GM19099 (cell line): ENCODE data around the gene JCHAIN.

Experiments used
- POLR2A ChIP-seq: IDR thresholded peaks from 3 replicates; pipeline ENCODE4 v1.6.1; 2011; ENCODE audit warnings: low read depth; ENCODE audit not compliant: insufficient read length; ENCODE audit errors: extremely low read depth

Gene JCHAIN

GRCh38 chr4:70667740-70668535 is 1.6 kb upstream of the JCHAIN start:
- TF ChIP-seq POLR2A, result no peak

GRCh38 chr4:70660106-70660505 is 6.2 kb downstream of the JCHAIN start:
- TF ChIP-seq POLR2A, result no peak

GRCh38 chr4:70658418-70658817 is 7.9 kb downstream of the JCHAIN start:
- no peak for TF ChIP-seq POLR2A

GRCh38 chr4:70657326-70657725 is 9.0 kb downstream of the JCHAIN start:
- no peak for TF ChIP-seq POLR2A

GRCh38 chr4:70654605-70655011 is 11.7 kb downstream of the JCHAIN start:
- no peak for TF ChIP-seq POLR2A

- no peak for TF ChIP-seq POLR2A
These were observed 14.3 kb downstream of the JCHAIN start for GRCh38 chr4:70651864-70652506.

GRCh38 chr4:70640192-70640591 is 26.1 kb downstream of the JCHAIN start:
- no peak for TF ChIP-seq POLR2A

GRCh38 chr4:70637239-70637913 is 28.9 kb downstream of the JCHAIN start:
- no peak for TF ChIP-seq POLR2A

- TF ChIP-seq POLR2A, result no peak
These were observed 31.8 kb downstream of the JCHAIN start for GRCh38 chr4:70634482-70634881.

GRCh38 chr4:70632028-70632427 is 34.3 kb downstream of the JCHAIN start:
- no peak for TF ChIP-seq POLR2A

- no peak for TF ChIP-seq POLR2A
These were observed 36.1 kb downstream of the JCHAIN start for GRCh38 chr4:70630162-70630561.

- TF ChIP-seq POLR2A, result no peak
These were observed 36.7 kb downstream of the JCHAIN start for GRCh38 chr4:70629469-70630090.

- TF ChIP-seq POLR2A, result no peak
These were observed 37.9 kb downstream of the JCHAIN start, which contains the start of gene ENAM for GRCh38 chr4:70628444-70628843. Gene ENAM (plus strand): TSS chr4:70628744. CDS start chr4:70629501, 757 bp downstream.

GRCh38 chr4:70627620-70628019 is 38.7 kb downstream of the JCHAIN start:
- TF ChIP-seq POLR2A, result no peak

- TF ChIP-seq POLR2A, result no peak
These were observed 42.0 kb downstream of the JCHAIN start for GRCh38 chr4:70624226-70624793.
